PC-3 (cell line): Measurements from ENCODE around the gene ZNF385B.

Experiments
- EZH2 ChIP-seq: fragments of 300-600 bp; sonication (generic); IDR thresholded peaks from one replicate; pipeline ENCODE4 v1.6.1; 2017; ENCODE audit warnings: antibody characterized with exemption, mild to moderate bottlenecking, low read length; ENCODE audit not compliant: unreplicated experiment
- EZH2phosphoT487 ChIP-seq: fragments of 300-600 bp; sonication (generic); IDR thresholded peaks from 2 replicates; pipeline ENCODE4 v1.6.1; 2018; ENCODE audit warnings: mild to moderate bottlenecking, antibody characterized with exemption, low read length, borderline replicate concordance
- TF ChIP-seq, protein P1 (sequence below): fragments of 300-600 bp; sonication (generic); conservative IDR thresholded peaks from 2 replicates; pipeline ENCODE4 v1.5.1; 2017; ENCODE audit warnings: antibody characterized with exemption, low read depth, mild to moderate bottlenecking, low read length

- TF ChIP-seq, protein P1, sequence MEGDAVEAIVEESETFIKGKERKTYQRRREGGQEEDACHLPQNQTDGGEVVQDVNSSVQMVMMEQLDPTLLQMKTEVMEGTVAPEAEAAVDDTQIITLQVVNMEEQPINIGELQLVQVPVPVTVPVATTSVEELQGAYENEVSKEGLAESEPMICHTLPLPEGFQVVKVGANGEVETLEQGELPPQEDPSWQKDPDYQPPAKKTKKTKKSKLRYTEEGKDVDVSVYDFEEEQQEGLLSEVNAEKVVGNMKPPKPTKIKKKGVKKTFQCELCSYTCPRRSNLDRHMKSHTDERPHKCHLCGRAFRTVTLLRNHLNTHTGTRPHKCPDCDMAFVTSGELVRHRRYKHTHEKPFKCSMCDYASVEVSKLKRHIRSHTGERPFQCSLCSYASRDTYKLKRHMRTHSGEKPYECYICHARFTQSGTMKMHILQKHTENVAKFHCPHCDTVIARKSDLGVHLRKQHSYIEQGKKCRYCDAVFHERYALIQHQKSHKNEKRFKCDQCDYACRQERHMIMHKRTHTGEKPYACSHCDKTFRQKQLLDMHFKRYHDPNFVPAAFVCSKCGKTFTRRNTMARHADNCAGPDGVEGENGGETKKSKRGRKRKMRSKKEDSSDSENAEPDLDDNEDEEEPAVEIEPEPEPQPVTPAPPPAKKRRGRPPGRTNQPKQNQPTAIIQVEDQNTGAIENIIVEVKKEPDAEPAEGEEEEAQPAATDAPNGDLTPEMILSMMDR = no peak
- TF ChIP-seq EZH2 = no peak
- TF ChIP-seq EZH2phosphoT487 = no peak
These were observed 137.0 kb downstream of the ZNF385B start for GRCh38 chr2:179724403-179724802.
